ENCODE data around the gene FHL2. TPM values are rescaled to one million over a fixed set of nuclear protein-coding genes. Genes with fewer than 3 reads are reported as not detected.

Gene FHL2
- total RNA-seq, 4 donors from 2014 or later, result 53.7 to 99.2 (median 71.6) TPM

- WGBS, 2 donors, result 96 to 99% methylated on average over 7 of the region's 7 CpGs
- Histone ChIP-seq H3K9me3 (no peaks in the 10 kb centered on the region), H3K36me3 (no peaks in the 10 kb centered on the region), H3K4me1 (peaks cover 0 to 24% (median 5%) of the 10 kb centered on the region in 4 donors), H3K27me3 (peaks cover 0 to 23% of the 10 kb centered on the region in 2 donors), H3K27ac (no peak overlapping the region), H3K4me3 (no peak overlapping the region)
- DNase-seq (ENCODE audit: low spot score in 2 of 2), result no peak
- TF ChIP-seq EP300 (IDR thresholded peaks at IDR 0.05) (no peak), POLR2A (IDR thresholded peaks at IDR 0.05) (no peak), CTCF (IDR thresholded peaks at IDR 0.05) (no peak)
Observed at GRCh38 chr2:105400138-105400540, 1.3 kb upstream of the FHL2 start.

GRCh38 chr2:105399207-105399861 is 483 bp upstream of the FHL2 start:
- Histone ChIP-seq H3K4me1 (peaks cover 0 to 26% (median 5%) of the 10 kb centered on the region in 4 donors), H3K9me3 (no peaks in the 10 kb centered on the region), H3K27ac (peak overlapping the region in 3 of 4 donors; percentile 60 to 90 (median 87)), H3K36me3 (no peaks in the 10 kb centered on the region), H3K4me3 (peak overlapping the region in 3 of 4 donors; percentile 45 to 68 (median 62)), H3K27me3 (peaks cover 0 to 23% of the 10 kb centered on the region in 2 donors)
- 63 to 70% methylated on average over 20 to 24 of the region's 38 CpGs for WGBS, 2 donors
- no peak for DNase-seq (ENCODE audit: low spot score in 2 of 2)
- TF ChIP-seq CTCF (IDR thresholded peaks at IDR 0.05) (peak in 1 of 5 experiments; percentile 0), EP300 (IDR thresholded peaks at IDR 0.05) (no peak), POLR2A (IDR thresholded peaks at IDR 0.05) (no peak)

GRCh38 chr2:105397953-105398335 is 907 bp downstream of the FHL2 start:
- TF ChIP-seq POLR2A (IDR thresholded peaks at IDR 0.05) (no peak), EP300 (IDR thresholded peaks at IDR 0.05) (no peak)
- H3K9me3 ChIP-seq, result no peaks in the 10 kb centered on the region
- H3K27ac ChIP-seq, result peak overlapping the region; percentile 60 to 92 (median 88)
- H3K27me3 ChIP-seq, result peaks cover 0 to 23% of the 10 kb centered on the region in 2 donors
- 42% methylated on average over 6 of the region's 6 CpGs for WGBS, 2 donors
- no peak for DNase-seq (ENCODE audit: low spot score in 2 of 2)
- peak overlapping the region; percentile 45 to 79 (median 65) for H3K4me3 ChIP-seq
- H3K36me3 ChIP-seq, result no peaks in the 10 kb centered on the region
- H3K4me1 ChIP-seq, result peaks cover 0 to 40% (median 9%) of the 10 kb centered on the region in 4 donors

DNA sequence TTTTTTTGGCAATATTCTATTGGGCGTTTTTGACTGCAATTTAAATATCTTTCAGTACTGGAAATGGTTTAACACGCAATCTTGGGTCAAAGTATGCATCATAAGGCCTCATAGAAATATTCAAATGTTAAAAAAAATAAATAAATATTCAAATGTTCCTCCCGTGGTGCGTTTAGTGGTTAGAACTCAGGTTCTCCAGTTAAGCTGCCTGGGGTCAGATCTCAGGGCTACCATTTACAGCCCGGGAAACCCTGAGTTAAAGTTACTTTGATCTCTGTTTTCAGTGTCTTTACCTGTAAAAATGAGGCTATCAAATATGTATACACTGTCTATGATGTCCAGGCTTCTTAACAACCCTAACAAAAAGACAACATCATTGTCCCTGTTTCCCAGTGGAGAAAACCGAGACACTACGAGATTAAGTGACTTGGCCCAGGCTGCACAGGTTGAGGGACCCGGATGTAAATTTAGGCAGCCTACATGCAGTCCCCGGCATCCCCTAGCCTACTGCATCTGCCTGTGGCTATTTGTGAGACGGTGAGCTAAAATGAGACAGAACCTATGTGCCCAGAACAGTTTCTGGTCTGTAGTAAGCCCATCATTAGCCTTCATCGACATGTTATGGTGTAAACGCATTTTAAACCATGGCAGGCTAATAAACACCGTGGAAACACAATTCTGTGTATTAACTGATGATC is 1.7 kb downstream of the FHL2 start:
- no peaks in the 10 kb centered on the region for H3K36me3 ChIP-seq
- H3K27ac ChIP-seq, result peak overlapping the region; percentile 53 to 92 (median 74)
- peaks cover 0 to 43% (median 10%) of the 10 kb centered on the region in 4 donors for H3K4me1 ChIP-seq
- peak overlapping the region; percentile 4 to 79 (median 38) for H3K4me3 ChIP-seq
- peaks cover 0 to 23% of the 10 kb centered on the region in 2 donors for H3K27me3 ChIP-seq
- 69 to 85% methylated on average over 13 of the region's 13 CpGs for WGBS, 2 donors
- no peak for TF ChIP-seq EP300 (IDR thresholded peaks at IDR 0.05)
- TF ChIP-seq CTCF (IDR thresholded peaks at IDR 0.05), result no peak
- no peak for TF ChIP-seq POLR2A (IDR thresholded peaks at IDR 0.05)
- no peak for DNase-seq (ENCODE audit: low spot score in 2 of 2)
- no peaks in the 10 kb centered on the region for H3K9me3 ChIP-seq

DNA sequence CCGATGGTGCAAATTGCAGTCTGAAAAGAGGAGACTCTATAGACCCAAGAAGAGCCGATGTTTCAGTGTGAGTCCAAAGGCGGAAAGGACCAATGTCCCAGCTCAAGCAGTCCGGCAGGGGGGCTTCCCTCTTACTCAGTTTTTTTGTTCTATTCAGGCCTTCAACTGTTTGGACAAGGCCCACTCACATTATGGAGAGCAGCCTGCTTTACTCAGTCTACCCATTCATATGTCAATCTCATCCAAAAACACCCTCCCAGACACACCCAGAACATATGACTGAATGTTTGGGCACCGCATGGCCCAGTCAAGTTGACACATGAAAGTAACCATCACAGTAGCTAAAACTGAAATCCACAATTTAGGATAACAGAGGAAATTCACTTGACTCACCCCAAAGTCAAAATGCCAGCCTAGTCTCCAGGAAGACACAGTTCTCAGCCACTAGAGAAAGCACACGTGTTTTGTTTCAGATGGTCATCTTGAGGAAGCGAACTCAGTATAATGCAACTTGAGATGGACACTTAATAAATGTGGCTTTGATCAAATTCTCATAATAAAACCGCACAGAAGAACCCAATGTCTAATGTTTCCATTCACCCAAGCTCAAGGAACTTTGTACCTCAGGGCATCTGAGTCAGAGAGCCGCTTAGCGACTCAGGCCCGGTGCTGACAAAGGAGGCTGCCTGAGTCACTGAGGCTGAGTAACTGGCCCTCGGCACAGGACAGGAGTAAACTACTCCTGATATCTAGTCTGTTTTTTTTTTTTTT is 2.4 kb downstream of the FHL2 start:
- no peaks in the 10 kb centered on the region for H3K9me3 ChIP-seq
- peak overlapping the region in 3 of 4 donors; percentile 53 to 92 (median 87) for H3K27ac ChIP-seq

More for the DNA sequence above, 2.4 kb downstream of the FHL2 start:
- Histone ChIP-seq H3K4me3 (peak overlapping the region in 1 of 4 donors; percentile 62), H3K4me1 (peaks cover 0 to 48% (median 10%) of the 10 kb centered on the region in 4 donors), H3K27me3 (peaks cover 0 to 23% of the 10 kb centered on the region in 2 donors), H3K36me3 (no peaks in the 10 kb centered on the region)
- WGBS, 2 donors, result 73 to 75% methylated on average over 12 of the region's 12 CpGs
- peak; percentile 41 to 48 for DNase-seq (ENCODE audit: low spot score in 2 of 2)
- TF ChIP-seq EP300 (IDR thresholded peaks at IDR 0.05) (peak in 1 of 2 donors; percentile 55), CTCF (IDR thresholded peaks at IDR 0.05) (no peak), POLR2A (IDR thresholded peaks at IDR 0.05) (no peak)
